HepG2 (cell line): ENCODE results near the gene ALOX5AP. TPM values are rescaled to one million over a fixed set of nuclear protein-coding genes. Genes with fewer than 3 reads are reported as not detected.
A peak's percentile ranks its signal among the peaks of the same experiment; 100 is the strongest.

ENCODE experiments used
- ATF4 ChIP-seq, 2 experiments: fragments of 450-650 bp in 1 of 2; sonication (generic) in 1 of 2; formaldehyde crosslinking; IDR thresholded peaks; 2 replicates each; pipeline versions ENCODE4 v1.5.0 to v1.8.0; 2020 to 2022; ENCODE audit warnings: mild to moderate bottlenecking in 1 of 2, missing genetic modification reagents in 1 of 2
- MLX ChIP-seq: IDR thresholded peaks from 2 replicates; pipeline ENCODE4 v1.6.1; 2016
- NCOA2 ChIP-seq: sonication (generic); formaldehyde crosslinking; IDR thresholded peaks from 2 replicates; pipeline ENCODE4 v1.8.0; 2022; ENCODE audit warnings: inconsistent platforms
- ONECUT2 ChIP-seq: sonication (generic); formaldehyde crosslinking; IDR thresholded peaks from 2 replicates; pipeline ENCODE4 v1.4.0; 2020; ENCODE audit warnings: missing genetic modification reagents
- SAP130 ChIP-seq: IDR thresholded peaks from 2 replicates; pipeline ENCODE4 v1.6.1; 2016; ENCODE audit warnings: low read depth
- ZBTB34 ChIP-seq: sonication (generic); formaldehyde crosslinking; IDR thresholded peaks from 2 replicates; pipeline ENCODE4 v1.8.0; 2022; ENCODE audit warnings: mild to moderate bottlenecking, missing genetic modification reagents
- ZNF101 ChIP-seq: sonication (generic); formaldehyde crosslinking; IDR thresholded peaks from 2 replicates; pipeline ENCODE4 v1.4.0; 2020; ENCODE audit warnings: mild to moderate bottlenecking, low read depth, missing genetic modification reagents, borderline replicate concordance
- ZNF407 ChIP-seq: sonication (generic); formaldehyde crosslinking; IDR thresholded peaks from one replicate; pipeline ENCODE4 v1.5.1; 2020; ENCODE audit warnings: mild to moderate bottlenecking, missing genetic modification reagents; ENCODE audit errors: not compliant biosample characterization
- ZNF430 ChIP-seq: sonication (generic); formaldehyde crosslinking; IDR thresholded peaks from 2 replicates; pipeline ENCODE4 v1.9.0; 2021; ENCODE audit warnings: mild to moderate bottlenecking, missing genetic modification reagents
- ZNF552 ChIP-seq: sonication (generic); formaldehyde crosslinking; IDR thresholded peaks from 2 replicates; pipeline ENCODE4 v1.9.0; 2022; ENCODE audit warnings: missing genetic modification reagents, mild to moderate bottlenecking, borderline replicate concordance
- ZNF558 ChIP-seq: sonication (generic); formaldehyde crosslinking; IDR thresholded peaks from 2 replicates; pipeline ENCODE4 v1.9.0; 2022; ENCODE audit warnings: mild to moderate bottlenecking, missing genetic modification reagents, borderline replicate concordance
- ZNF646 ChIP-seq: sonication (generic); formaldehyde crosslinking; IDR thresholded peaks from 2 replicates; pipeline ENCODE4 v1.9.0; 2021; ENCODE audit warnings: mild to moderate bottlenecking, missing genetic modification reagents
- polyA plus RNA-seq, 8 experiments: library from polyadenylated mRNA; depleted of rRNA in 3 of 8; stranded (reverse) in 7 of 8; unstranded in 1 of 8; fragments of >200 nt; fragmentation: Illumina TruSeq in 4 of 8; extraction: Trizol in 4 of 8; gene quantifications; 2 replicates each; pipeline versions ENCODE4 v1.2.1 to v1.2.3, GENCODE V29; 2011 to 2016; ENCODE audit warnings: low read depth in 4 of 8, missing spikeins in 1 of 8, mixed read lengths in 1 of 8; ENCODE audit not compliant: insufficient read depth in 1 of 8
- total RNA-seq, 5 experiments: library from RNA; depleted of rRNA; stranded (reverse); fragments of >200 nt; fragmentation: Illumina TruSeq; extraction: Trizol; gene quantifications; 2 replicates each; pipeline ENCODE4 v1.2.3, GENCODE V29; 2016; ENCODE audit warnings: low read depth in 1 of 5

ALOX5AP gene
- total and polyA plus RNA-seq, 2 of the 13 experiments (the other 11 are each of a cell fraction or from before 2014, with no cell fraction given) = 0.97 to 1.2 TPM

GRCh38 chr13:30805132-30805537, 69.8 kb downstream of the ALOX5AP start (continued):
- TF ChIP-seq ZNF646 (CRISPR knock-in tag) = peak; percentile 54
- peak; percentile 88 for TF ChIP-seq MLX
- peak; percentile 57 for TF ChIP-seq NCOA2
- no peak for TF ChIP-seq ZNF407
- peak; percentile 30 for TF ChIP-seq SAP130 (CRISPR knock-in tag)
- no peak for TF ChIP-seq ATF4 (CRISPR knock-in tag; IDR thresholded peaks at IDR 0.05)
- TF ChIP-seq ONECUT2 (CRISPR knock-in tag) = no peak
- no peak for TF ChIP-seq ZNF430 (CRISPR knock-in tag)
- no peak for TF ChIP-seq ZBTB34 (CRISPR knock-in tag)
- TF ChIP-seq ZNF558 = no peak
- no peak for TF ChIP-seq ZNF552
- TF ChIP-seq ZNF101 (CRISPR knock-in tag) = no peak
